ENCODE results near the gene TCTN1. TPM values are rescaled to one million over a fixed set of nuclear protein-coding genes. Genes with fewer than 3 reads are reported as not detected.

Gene TCTN1
- total and polyA plus RNA-seq, 9 of the 15 experiments (the other 6 are each of a cell fraction or from before 2014, with no cell fraction given), result 0.32 to 12.5 (median 4.0) TPM

- TF ChIP-seq PBX2 (CRISPR knock-in tag; IDR thresholded peaks at IDR 0.05; ENCODE audit: low read depth), result no peak
- TF ChIP-seq PBX2 (tag; conservative IDR thresholded peaks at IDR 0.05; ENCODE audit: low read depth), result peak; percentile 65
- peak; percentile 79; the same call in 1 of the 2 replicates for TF ChIP-seq ZNF277 (CRISPR knock-in tag; IDR thresholded peaks at IDR 0.05; ENCODE audit: borderline replicate concordance)
- no peak for TF ChIP-seq ESRRB (CRISPR knock-in tag; IDR thresholded peaks at IDR 0.05; ENCODE audit: borderline replicate concordance)
- no peak for TF ChIP-seq NCOA1 (IDR thresholded peaks at IDR 0.05; ENCODE audit: low read depth)
- no peak for TF ChIP-seq VEZF1 (CRISPR knock-in tag; IDR thresholded peaks at IDR 0.05)
- TF ChIP-seq FOXM1 (IDR thresholded peaks at IDR 0.05; ENCODE audit: low read depth), result no peak
- no peak for TF ChIP-seq FOXM1 (CRISPR knock-in tag; IDR thresholded peaks at IDR 0.05; ENCODE audit: low read depth)
Observed at GRCh38 chr12:110564471-110564991, 49.4 kb upstream of the TCTN1 start (continued).
